HCT116 (cell line): ENCODE results near the gene KDM6B.

Source experiments
- SP1 ChIP-seq: IDR thresholded peaks from 2 replicates; pipeline ENCODE4 v1.6.1; 2012; ENCODE audit warnings: low read depth
- TF ChIP-seq, protein P1 (sequence below), 3 experiments: fragments of 200-600 bp in 1 of 3; sonication (generic) in 1 of 3; IDR thresholded peaks in 2 of 3; conservative IDR thresholded peaks in 1 of 3; 2 replicates each; pipeline ENCODE4 v1.5.1; 2012 to 2017; ENCODE audit warnings: low read depth in 2 of 3, low read length in 2 of 3, antibody characterized with exemption in 1 of 3, borderline replicate concordance in 1 of 3, control low read depth in 1 of 3, mild to moderate bottlenecking in 1 of 3, mixed read lengths in 1 of 3, mixed run types in 1 of 3, moderate library complexity in 1 of 3; ENCODE audit not compliant: insufficient read depth in 1 of 3

DNA sequence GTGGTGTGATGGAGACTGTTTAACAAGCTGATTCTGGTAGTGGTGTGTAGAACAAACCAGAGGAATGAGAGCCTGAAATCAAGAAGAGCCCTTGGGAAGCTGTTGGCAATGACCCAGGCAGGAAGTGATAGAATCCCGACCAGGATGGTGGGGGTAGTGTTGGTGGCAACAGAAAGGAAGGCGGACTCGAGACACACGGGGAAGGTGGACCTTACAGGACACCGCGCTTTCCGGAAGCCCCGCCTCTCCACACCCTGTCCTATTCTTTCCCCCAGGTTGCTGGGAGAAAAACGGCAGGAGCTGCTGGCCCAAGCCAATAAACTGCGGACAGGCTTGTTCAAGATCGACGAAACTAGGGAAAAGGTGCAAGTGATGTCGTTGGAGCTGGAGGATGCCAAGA lies 30.0 kb upstream of the KDM6B start:
- TF ChIP-seq, protein P1, sequence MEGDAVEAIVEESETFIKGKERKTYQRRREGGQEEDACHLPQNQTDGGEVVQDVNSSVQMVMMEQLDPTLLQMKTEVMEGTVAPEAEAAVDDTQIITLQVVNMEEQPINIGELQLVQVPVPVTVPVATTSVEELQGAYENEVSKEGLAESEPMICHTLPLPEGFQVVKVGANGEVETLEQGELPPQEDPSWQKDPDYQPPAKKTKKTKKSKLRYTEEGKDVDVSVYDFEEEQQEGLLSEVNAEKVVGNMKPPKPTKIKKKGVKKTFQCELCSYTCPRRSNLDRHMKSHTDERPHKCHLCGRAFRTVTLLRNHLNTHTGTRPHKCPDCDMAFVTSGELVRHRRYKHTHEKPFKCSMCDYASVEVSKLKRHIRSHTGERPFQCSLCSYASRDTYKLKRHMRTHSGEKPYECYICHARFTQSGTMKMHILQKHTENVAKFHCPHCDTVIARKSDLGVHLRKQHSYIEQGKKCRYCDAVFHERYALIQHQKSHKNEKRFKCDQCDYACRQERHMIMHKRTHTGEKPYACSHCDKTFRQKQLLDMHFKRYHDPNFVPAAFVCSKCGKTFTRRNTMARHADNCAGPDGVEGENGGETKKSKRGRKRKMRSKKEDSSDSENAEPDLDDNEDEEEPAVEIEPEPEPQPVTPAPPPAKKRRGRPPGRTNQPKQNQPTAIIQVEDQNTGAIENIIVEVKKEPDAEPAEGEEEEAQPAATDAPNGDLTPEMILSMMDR (IDR thresholded peaks at IDR 0.05 in 2 of 3, conservative IDR thresholded peaks at IDR 0.05 in 1 of 3; ENCODE audit: borderline replicate concordance in 1 of 3, insufficient read depth in 1 of 3, low read depth in 2 of 3, low read length in 2 of 3) = no peak
- TF ChIP-seq SP1 = no peak
